ENCODE measurements around the gene UGT1A9.

DNA sequence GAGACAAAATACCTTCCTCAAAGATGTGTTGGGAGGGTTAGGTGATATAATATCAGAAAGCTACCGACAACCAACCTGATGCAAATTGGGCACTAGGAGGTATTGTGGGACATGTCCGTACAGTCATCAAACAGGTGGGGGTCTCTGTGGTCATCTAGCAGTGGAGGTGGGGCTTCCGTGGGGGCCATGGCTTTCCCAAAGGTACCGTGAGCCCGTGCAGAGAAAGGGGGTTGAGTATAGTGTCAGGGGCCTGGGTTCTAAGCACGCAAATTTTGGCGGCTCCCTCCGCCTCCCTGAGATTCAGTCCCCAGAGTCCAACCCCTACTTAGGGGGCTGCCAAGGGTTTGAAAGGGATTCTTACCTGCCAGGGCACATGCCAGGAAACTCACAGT is 150.0 kb downstream of the UGT1A9 start:
- TF ChIP-seq, protein P1, sequence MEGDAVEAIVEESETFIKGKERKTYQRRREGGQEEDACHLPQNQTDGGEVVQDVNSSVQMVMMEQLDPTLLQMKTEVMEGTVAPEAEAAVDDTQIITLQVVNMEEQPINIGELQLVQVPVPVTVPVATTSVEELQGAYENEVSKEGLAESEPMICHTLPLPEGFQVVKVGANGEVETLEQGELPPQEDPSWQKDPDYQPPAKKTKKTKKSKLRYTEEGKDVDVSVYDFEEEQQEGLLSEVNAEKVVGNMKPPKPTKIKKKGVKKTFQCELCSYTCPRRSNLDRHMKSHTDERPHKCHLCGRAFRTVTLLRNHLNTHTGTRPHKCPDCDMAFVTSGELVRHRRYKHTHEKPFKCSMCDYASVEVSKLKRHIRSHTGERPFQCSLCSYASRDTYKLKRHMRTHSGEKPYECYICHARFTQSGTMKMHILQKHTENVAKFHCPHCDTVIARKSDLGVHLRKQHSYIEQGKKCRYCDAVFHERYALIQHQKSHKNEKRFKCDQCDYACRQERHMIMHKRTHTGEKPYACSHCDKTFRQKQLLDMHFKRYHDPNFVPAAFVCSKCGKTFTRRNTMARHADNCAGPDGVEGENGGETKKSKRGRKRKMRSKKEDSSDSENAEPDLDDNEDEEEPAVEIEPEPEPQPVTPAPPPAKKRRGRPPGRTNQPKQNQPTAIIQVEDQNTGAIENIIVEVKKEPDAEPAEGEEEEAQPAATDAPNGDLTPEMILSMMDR (IDR thresholded peaks at IDR 0.05; ENCODE audit: low read length) = no peak
- TF ChIP-seq EZH2 (optimal IDR thresholded peaks at IDR 0.05; ENCODE audit: low read depth, low read length) (no peak), EZH2phosphoT487 (IDR thresholded peaks at IDR 0.05; ENCODE audit: low read length) (no peak)

Measured in MM.1S (cell line).